Measurements from ENCODE around the gene C2CD4C.
"Not testable (repeated sequence)": the region's sequence is repeated elsewhere in the genome, so short reads cannot be mapped to it uniquely, and the experiment has no call there.

C2CD4C gene, protein sequence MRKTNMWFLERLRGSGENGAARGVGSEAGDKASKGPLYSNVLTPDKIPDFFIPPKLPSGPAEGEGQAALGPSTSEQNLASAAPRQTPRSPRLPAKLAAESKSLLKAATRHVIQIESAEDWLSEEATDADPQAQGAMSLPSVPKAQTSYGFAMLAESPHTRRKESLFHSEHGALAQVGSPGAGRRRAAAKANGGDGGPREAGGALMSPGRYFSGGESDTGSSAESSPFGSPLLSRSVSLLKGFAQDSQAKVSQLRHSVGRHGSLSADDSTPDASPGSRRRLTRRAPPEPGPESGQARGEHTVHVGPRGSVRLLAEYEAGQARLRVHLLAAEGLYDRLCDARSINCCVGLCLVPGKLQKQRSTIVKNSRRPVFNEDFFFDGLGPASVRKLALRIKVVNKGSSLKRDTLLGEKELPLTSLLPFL

DNA sequence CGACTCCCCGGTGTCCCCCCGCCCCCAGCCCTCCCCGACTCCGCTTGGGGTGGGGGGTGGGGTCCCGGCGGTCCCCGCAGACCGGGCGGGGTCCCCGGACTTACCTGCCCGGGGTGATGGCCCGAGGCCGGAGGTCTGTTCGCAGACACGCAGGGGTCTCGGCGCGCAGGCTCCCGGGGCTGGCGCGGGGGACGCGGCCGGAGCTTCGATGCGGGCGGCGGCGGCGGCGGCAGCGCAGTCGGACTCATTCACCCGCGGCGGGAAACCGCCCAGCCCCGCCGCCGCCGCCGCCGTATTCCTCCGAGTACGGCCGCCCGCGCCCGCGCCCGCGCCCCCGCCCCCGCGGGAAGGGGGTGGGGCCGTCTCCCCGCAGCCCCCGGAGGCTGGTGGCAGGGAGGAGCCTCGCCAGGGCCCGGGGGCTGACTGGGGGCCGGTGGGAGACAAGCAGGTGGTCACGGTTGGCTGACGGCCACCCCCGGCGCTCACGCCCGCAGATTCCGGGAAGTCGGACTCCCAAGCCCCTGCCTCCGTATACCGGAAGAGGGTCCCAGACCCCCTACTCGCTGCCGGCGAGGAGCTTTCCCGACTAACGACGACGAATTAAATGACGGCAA lies at the start of gene C2CD4C:
Gene C2CD4C, minus strand, starts transcription at position 246 of the 614 bp plus-strand sequence. CDS start 786 bp downstream, outside the sequence.
- peak; percentile 36 to 52 for DNase-seq

DNA sequence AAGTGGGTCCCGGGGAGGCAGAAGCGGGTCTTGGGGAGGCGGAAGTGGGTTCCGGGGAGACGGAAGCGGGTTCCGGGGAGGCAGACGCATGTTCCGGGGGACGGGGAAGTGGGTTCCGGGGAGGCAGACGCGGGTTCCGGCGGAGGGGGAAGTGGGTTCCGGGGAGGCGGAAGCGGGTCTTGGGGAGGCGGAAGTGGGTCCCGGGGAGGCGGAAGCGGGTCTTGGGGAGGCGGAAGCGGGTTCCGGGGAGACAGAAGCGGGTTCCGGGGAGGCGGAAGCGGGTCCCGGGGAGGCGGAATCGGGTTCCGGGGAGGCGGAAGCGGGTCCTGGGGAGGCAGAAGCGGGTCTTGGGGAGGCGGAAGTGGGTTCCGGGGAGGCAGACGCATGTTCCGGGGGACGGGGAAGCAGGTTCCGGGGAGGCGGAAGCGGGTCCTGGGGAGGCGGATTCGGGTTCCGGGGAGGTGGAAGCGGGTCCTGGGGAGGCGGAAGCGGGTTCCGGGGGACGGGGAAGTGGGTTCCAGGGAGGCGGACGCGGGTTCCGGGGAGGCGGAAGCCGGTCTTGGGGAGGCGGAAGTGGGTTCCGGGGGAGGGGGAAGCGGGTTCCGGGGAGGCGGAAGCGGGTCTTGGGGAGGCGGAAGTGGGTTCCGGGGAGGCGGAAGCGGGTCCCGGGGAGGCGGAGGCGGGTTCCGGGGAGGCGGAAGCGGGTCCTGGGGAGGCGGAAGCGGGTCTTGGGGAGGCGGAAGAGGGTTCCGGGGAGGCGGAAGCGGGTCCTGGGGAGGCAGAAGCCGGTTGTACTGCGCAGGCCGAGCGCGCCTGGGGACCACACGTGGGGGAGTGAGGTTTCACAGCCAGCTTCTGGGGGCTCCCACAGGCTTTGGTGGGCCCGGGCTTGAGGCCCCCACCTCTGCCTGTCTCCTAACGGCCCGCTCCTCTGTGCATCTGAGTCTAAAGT lies 49.4 kb upstream of the C2CD4C start:
- DNase-seq, result no peak

DNA sequence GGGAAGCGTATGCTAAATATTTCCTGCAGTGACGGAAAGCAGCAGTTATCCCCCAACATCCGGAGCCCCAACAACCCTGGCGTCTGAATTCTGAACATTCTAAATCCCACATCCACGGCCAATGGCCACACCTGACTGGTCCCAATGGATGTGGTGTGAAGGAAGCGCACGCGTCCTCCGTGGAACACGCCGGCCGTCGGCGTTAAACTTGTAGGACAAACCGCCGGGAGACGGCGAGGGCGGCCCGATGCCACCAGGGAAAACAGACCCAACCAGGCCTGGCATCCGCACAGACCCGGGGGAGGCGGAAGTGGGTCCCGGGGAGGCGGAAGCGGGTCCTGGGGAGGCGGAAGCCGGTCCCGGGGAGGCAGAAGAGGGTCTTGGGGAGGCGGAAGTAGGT lies 48.7 kb upstream of the C2CD4C start:
- no peak for DNase-seq

DNA sequence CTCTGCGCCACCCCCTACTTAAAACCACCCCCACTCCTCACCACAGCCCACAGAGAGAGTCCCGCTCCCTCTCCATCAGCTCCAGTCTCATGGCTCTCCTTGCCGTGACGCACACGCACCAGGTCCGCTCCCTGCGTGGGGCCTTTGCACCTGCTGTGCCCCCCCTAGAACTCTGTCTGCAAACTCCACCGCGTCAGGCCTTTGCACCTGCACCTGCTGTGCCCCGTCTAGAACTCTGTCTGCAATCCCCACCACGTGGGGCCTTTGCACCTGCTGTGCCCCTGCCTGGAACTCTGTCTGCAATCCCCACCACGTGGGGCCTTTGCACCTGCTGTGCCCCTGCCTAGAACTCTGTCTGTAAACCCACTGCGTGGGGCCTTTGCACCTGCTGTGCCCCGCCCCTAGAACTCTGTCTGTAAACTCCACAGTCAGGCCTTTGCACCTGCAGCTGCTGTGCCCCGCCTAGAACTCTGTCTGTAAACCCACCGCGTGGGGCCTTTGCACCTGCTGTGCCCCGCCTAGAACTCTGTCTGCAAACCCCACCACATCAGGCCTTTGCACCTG lies 47.7 kb upstream of the C2CD4C start:
- no peak for DNase-seq

DNA sequence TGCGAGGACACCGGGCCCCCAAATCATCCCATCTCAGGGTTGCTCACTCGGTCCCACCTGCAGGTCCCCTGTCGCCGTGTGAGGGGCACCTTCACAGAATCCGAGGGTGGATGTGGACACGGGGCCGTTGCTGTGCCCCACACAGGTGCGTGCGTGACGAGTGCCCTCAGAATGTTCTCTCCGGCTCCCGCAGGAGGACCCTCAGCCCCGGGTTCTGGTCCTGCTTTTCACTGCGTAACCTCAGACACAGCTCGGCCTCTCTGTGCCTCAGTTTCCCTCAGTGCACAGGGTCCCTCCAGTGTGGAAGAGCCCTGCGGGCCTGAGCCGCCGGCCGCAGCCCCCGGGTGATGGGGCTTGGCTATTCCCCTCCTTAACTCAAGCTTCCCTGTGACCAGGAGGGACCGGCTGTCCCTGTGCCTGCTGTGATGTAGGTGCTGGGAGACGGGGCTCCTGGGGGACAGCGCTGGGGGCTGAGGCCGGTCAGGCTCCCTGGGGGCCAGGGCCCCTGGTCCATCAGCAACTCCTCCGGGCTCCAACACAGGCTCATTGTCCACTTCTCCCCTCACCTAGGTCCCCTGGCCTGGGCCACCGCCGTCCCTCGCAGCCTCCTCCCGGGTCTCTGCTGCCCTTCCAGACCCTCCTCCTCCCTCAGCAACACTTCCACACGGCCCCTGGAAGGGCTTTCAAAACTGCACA lies 47.1 kb upstream of the C2CD4C start:
- no peak for DNase-seq

DNA sequence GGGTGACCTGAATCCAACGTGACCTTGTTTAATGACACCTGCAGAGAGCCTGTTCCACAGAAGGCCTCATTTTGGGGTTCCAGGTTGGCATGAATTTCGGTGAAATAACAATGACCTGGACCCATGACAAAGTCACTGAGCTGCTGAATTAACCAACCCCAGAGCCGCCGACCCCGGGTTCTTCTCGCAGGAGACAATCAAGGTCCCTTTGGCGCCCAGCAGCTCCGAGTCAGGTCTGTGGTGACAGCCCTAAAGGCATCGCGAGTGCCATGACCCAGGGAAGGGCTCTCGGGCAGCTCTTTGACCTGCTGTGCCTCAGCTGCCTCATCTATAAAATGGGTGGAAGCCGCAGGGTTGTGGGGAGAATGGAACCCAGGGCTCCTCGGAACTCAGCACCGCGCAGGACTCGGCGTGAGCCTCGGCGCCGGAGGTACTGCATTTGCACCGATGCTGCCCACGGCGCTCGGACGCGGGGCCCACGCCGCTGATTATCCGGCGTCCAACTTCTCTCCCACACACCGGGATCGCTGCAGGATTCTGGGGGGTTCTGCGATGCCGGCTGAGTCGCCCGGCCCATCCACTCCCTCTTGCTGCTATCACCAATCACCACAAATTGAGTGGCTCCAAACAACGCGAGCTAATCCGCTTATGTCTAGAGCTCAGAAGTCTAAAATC lies 46.2 kb upstream of the C2CD4C start:
- DNase-seq, result no peak

DNA sequence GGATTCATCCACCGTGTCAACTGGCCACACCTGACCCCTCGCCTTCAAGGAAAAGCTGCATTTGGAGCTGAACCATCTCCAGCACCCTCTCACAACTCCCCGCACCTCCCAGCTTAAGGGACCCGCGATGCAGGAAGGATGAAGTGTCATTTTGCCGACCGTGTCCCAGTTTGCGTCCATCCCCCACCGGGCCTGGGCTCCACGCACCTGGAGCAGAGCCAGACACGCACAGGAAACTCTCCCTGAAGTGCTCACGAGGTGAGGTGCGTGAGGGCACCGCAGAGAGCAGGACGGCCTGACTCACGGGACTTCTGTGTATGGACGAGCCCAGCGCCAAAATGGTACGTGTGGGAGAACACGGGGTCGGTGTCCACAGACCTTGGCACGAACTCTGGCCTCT lies 44.7 kb upstream of the C2CD4C start:
- no peak for DNase-seq

DNA sequence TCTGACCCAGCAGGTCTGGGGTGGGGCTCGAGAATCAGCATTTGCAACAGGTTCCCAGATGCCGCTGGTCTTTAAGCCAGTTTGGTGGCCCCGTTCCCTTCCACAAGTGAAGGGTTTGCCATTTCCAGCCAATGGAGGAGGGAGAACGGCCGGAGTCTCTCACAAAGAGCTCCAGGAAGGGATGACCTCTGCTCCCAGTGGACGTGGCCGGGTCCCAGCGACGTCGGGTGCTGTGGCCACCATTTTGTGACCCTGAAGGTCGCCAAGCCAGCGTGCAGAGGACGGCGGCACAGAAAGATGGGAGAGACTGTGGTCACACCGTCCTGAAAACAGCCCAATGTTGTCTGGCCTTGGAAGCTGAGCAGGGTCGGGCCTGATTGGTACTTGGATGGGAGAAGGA lies 43.9 kb upstream of the C2CD4C start:
- DNase-seq, result no peak

DNA sequence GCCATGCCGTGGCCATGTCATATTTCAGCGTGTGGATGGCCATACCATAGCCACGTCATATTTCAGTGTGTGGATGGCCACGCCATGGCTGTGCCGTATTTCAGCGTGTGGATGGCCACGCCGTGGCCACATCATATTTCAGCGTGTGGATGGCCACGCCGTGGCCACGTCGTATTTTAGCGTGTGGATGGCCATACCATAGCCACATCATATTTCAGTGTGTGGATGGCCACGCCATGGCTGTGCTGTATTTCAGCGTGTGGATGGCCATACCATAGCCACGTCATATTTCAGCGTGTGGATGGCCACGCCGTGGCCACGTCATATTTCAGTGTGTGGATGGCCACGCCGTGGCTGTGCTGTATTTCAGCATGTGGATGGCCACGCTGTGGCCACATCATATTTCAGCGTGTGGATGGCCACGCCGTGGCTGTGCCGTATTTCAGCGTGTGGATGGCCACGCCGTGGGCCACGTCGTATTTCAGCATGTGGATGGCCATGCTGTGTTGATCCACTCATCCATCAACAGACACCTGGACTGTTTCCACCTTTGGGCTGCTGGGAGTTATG lies 42.0 kb upstream of the C2CD4C start:
- not testable (repeated sequence) for DNase-seq

DNA sequence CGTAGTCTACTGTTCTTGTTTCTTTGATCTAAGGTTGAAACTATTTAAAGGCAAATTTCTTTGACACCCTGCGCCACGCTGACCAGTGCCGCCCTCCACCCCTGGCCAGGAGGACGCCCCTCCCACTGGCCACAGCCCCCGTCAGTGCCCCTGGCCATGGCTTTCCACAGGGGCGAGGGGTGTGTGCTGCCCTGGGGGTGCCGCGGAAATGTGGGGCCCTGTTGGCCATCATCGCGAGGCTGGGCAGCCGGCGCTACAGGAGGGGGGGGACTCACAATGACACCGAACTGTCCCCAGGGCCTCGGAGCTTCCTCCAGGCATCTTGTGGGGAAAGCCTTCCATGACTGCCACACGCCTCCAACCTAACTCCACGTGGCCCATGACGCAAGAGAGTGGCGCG lies 41.0 kb upstream of the C2CD4C start:
- no peak for DNase-seq

DNA sequence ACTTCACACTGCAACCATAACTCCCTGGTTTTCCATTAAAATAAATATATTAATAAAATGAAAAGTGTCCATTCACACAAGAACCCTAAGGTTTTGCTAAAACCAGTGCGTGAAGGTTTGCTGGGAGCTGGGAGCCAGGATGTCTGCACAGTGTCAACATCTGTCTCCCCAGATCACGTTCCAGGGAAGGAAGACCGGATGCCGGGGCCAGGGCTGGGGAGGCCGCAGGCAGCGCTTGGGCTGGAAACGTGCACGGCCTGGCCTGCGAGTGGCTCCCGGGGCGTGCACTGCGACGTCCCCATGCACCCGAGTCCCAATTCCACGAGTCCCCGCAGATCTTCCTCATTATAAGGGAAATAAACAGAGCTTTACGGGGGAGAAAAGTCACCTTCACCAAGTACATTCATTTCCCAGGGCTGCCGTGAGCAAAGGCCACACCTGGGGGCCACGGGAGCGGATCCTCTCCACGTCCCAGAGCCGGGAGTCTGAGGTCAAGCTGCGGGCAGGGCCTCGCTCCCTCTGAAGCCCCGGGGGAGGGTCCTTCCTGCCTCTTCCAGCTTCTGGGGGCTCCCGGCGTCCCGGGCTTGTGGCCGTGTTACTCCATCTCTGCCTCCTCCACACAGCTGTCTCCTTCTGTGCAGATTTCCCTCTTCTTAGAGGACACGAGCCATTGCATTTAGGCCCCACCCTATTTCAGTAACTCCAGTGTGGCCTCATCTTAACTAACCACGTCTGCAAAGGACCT lies 39.0 kb upstream of the C2CD4C start:
- no peak for DNase-seq

DNA sequence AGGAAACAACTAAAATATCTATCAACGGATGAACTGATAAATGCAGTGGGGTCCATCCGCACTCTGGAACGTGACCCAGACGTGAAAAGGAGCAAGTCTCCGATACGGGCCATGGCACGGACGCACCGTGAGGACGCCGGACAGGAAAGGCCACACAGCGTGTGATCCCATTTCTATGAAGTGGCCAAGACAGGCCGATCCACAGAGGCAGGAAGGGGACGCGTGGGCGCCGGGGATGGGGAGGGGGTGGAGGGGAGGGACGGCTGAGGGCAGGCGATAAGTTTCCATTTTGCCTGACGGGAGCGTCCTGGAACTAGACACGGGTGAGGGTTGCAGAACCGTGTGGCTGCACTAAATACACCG lies 38.1 kb upstream of the C2CD4C start:
- DNase-seq, result no peak

DNA sequence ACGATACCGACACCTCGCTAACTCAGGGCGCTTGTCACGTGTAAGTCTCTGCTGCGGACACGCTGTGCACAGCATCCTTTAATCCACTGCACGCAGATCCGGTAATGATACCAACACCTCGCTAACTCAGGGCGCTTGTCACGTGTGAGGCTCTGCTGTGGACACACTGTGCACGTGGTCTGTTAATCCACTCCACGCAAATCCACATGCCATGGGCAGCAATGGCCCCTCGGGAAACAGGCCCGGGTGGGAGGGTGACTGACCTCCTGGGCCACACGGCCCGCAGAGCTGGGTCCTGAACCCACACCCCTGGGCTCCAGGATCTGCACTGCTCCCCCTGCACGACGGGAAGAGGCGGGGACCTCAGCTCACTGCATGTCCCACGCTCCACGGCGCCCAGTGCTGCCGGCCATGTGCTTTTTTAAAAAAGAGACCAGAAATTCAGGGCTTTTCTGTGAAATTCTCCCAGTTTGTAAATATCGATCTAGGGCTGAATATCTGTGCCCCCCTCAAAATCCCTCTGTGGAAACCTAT lies 35.8 kb upstream of the C2CD4C start:
- no peak for DNase-seq

DNA sequence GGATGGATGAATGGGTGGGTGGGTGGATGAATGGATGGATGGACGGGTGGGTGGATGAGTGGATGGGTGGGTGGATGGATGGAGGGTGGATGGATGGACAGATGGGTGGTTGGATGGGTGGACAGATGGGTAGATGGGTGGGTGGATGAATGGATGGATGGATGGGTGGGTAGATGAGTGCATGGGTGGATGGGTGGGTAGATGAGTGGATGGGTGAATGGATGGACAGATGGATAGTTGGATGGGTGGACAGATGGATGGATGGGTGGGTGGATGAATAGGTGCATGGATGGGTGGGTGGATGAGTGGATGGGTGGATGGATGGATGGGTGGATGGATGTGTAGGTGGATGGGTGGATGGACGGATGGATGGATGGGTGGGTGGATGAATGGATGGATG lies 34.1 kb upstream of the C2CD4C start:
- no peak for DNase-seq

DNA sequence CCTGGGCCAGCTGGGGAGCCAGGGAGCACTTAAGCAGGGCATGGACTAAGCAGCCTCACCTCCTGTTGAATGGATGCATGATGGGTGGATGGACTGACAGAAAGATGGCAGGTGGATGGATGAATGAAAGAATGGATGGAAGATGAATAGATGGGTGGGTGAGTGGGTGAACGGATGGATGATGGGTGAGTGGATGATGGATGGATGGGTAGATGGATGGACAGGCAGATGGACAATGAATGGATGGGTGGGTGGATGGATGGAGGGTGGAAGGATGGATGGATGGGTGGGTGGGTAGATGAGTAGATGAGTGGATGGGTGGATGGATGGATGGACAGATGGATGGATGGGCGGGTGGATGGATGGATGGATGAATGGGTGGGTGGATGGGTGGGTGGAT lies 33.1 kb upstream of the C2CD4C start:
- DNase-seq, result no peak

DNA sequence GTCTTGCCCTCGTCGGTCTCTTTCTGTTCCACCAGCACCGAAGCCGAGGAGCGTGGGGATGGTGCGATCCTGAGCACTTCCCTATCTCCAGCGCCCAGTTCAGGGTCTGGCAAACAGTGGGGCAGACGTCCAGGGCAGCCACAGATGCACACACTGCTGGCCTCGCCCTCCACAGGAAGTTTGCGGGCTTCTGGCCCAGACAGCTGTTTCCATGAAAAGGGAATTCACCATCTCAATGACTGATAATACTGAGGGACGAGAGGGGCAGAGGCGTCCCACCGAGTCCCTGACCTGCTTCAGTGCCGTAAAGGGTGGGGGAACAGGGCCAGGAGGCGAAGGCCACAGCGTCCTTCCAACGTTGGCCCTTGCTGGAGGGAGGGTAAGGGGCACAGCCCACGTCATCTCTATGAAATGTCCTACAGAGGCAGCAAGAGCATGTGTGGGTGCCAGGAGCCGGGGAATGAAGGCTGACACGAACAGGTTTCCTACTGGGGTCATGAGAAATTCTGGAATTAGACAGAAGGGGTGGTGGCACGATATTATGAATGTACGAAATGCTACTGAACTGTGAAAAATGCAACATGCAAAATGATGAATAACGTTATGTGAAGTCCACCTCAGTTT lies 32.4 kb upstream of the C2CD4C start:
- DNase-seq, result no peak

DNA sequence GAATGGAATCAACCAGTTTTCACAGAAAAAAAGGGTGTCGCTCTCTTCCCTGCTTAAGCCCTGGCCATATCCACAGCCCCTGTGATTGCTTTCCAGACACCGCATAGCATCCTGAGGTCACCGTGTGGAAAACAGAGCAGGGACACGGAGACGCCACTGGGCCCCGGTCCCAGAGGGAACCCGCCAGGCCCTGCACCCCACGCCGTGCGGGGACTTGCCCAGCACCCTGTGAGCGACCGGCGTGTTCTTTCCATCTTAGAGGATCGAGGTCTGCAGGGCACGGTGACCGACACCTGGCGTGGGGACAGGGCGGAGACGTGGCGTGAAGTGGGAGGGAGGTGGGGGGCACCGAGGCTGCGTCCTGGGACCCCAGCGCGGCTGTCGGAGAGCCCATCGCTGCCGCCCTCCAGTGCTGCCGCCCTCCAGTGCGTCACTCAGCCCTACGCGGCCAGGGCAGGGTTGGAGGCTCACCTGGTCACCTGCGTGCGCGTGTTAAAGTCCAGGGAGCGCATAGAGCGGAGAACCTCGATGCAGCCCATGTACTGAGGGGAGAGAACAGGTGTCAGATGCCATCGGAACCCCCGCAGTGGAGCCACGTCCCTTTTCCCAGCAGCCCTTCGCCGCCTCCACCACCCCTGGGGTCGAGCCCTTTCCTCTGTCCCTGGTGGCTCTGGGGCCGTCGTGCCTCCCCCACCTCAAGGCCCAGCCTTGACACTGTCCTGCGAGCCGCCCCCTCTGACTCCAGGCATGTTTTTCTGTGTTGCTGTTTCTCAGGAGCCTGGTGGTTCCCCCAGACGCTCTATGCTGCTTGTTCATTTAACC lies 31.7 kb upstream of the C2CD4C start:
- DNase-seq, result no peak

DNA sequence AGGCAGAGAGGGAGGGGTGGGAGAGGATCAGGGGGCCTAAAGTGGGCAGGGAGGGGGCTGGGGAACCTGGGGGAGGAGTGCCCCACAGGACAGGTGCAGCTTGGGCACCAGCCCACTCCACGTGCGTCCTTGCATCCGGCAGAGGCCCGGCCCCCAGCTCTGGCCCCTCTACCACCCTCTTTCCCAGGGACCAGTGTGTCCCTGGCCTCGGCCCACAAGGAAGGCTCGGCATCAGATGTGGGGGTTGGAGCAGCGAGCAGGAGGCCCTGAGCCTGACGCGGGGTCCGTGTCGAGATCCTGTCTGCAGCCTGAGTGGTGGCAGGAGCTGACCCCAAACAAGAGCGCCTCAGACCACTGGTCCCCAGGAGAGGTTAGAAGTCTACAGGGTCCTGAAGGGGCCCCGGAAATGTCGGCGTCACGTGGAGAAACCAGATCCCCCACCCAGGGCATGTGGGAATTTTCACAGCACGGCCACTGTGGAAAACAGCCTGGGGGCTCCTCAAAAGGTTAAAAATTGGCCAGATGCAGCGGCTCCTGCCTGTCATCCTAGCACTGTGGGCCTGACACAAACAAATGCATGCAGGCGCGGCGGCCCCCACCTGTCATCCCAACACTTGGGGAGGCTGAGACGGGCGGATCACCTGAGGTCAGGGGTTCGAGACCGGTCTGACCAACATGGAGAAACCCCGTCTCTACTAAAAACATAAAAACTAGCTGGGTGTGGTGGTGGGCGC lies 30.4 kb upstream of the C2CD4C start:
- DNase-seq, result no peak
